Left renal cortex interstitium (tissue), 4 donors: ENCODE results near the gene PGA5. TPM values are rescaled to one million over a fixed set of nuclear protein-coding genes. Genes with fewer than 3 reads are reported as not detected.
A peak's percentile ranks its signal among the peaks of the same experiment; 100 is the strongest.

Experiments used
- DNase-seq, 4 donors: peaks; one replicate each; pipeline ENCODE4 v3.0.0-alpha.2; 2013; ENCODE audit warnings: low read depth in 4 of 4, low spot score in 2 of 4, missing footprints in 1 of 4
- polyA plus RNA-seq, 4 donors: library from polyadenylated mRNA; unstranded; fragments of 120-200 nt; gene quantifications; one replicate each; pipeline ENCODE4 v1.2.1, GENCODE V29; 2013; ENCODE audit not compliant: insufficient read length in 4 of 4

The PGA5 gene
- polyA plus RNA-seq, 4 donors = 0.19 to 0.53 TPM; not detected in 2

- DNase-seq = no peak
Measured at GRCh38 chr11:61290905-61291690, 50.1 kb downstream of the PGA5 start.

GRCh38 chr11:61292356-61292755, 51.4 kb downstream of the PGA5 start:
- DNase-seq = no peak

GRCh38 chr11:61293867-61294716, 53.1 kb downstream of the PGA5 start:
- peak in 1 of 4 donors; percentile 19 for DNase-seq

DNA sequence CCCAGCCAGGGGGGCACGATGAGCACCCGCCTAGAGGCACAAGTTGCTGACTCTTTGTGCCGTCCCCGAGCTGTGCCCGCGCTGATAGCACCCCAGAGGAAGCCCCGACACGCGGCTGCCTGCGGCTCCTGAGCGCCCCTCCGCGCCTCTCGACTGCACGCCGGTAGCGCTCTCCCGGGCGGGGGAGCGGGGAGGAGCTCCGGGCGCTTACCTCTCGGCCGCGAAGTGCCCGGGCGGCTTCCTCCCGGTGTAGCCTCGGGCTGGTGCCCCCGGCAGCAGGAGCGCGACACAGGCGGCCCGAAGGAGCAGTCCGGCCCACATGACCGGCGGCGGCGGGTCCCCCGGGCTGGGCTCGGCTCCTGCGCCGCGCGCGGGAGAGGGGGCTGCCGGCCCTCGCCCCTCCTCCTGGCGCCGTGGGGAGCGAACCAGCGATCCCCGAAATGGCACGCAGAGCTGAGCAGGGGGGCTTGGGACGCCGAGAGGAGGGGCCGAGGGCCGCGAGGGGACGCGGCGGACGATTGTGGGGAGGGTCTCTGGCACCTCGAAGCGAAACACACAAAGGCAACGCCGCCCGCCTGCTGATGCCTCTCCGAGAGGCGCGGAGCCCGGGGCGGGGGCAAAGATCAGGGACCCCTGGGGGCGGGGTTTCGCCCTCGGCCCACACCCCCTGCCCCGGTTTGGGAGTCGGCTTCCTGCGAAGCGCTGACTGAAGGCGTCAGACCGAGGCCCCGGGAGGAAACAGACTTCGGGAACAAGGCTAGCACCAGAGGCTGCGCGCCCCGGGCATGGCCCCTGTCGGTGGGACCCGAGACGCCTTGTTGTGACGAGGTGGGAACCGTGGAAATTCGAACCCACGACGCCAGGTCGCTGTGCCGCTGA, 54.0 kb downstream of the PGA5 start, which contains the start of gene VWCE:
Gene VWCE, minus strand, starts transcription at position 600 of the 879 bp plus-strand sequence. Its CDS starts 279 bp downstream, at position 321.
- DNase-seq = peak in 2 of 4 donors; percentile 40 to 49

- no peak for DNase-seq
Measured at GRCh38 chr11:61295596-61295926, 54.6 kb downstream of the PGA5 start.

DNA sequence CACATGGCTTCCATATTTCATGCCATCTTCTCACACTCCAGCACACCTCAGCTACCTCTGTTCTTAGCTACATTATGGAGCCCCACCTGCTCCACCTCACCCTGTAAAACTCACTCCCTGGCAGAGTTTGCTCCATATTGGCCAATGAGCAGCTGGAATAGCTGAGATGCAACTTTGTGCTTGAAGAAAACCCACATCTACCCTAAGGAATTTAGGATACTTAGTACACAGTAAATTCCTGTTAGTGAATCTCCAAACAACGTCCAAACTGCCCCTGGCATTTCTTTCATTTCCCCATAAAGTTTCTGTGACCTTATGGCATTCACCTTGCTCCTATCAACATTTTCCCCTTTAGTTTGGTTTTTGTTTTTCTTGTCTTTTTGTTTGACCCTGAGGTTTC, 56.4 kb downstream of the PGA5 start:
- no peak for DNase-seq

DNA sequence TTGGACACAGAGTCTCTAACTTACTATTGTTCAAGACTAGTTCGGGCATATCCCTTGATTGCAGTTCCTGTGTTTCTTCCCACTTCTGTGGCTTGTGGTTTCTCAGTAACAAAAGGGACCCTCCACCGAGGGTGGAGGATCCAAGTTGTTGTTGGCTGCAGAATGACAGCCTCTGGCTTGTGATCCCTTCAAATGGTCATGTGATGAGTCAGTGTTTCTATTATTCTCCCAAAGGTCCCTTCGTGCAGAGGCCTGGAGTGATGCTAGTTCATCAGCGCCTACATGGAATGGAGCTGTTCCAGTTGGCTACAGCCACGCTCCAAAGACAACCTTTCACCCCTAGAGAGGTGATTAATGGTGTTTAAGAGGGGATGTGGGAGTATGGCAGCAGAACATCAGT, 56.8 kb downstream of the PGA5 start:
- DNase-seq = no peak

- no peak for DNase-seq
Measured at GRCh38 chr11:61298663-61299244, 57.8 kb downstream of the PGA5 start.

Other genes starting within 250 kb of the PGA5 start
- gene CD5, start 138.7 kb upstream of the PGA5 start, polyA plus RNA-seq = under 1 TPM; 0.05 to 0.20 (median 0.12) TPM
- gene VPS37C, start 79.7 kb upstream of the PGA5 start, polyA plus RNA-seq = 10 to 100 TPM; 15.6 to 22.2 (median 20.9) TPM
- gene PGA3, start 37.7 kb upstream of the PGA5 start, polyA plus RNA-seq = under 1 TPM in 2 of 4 donors, not detected in 2; 0.12 to 0.43 TPM
- 1 to 10 TPM in 1 of 4 donors, under 1 TPM in 3; 0.46 to 1.1 (median 0.72) TPM for gene PGA4, start 18.8 kb upstream of the PGA5 start, polyA plus RNA-seq
- gene VWCE, start 54.1 kb downstream of the PGA5 start, polyA plus RNA-seq = 1 to 10 TPM; 1.5 to 4.0 (median 2.9) TPM
- 100 to 1,000 TPM; 212 to 240 (median 219) TPM for gene DDB1, start 91.9 kb downstream of the PGA5 start, polyA plus RNA-seq
- gene TKFC, start 92.1 kb downstream of the PGA5 start, polyA plus RNA-seq = 10 to 100 TPM; 47.2 to 67.9 (median 58.9) TPM
- gene CYB561A3, start 120.7 kb downstream of the PGA5 start, polyA plus RNA-seq = 10 to 100 TPM; 23.9 to 33.4 (median 30.2) TPM
- 10 to 100 TPM; 38.0 to 57.9 (median 51.0) TPM for gene TMEM138, start 121.2 kb downstream of the PGA5 start, polyA plus RNA-seq
- gene TMEM216, start 151.4 kb downstream of the PGA5 start, polyA plus RNA-seq = 10 to 100 TPM; 29.3 to 35.5 (median 31.9) TPM
- 100 to 1,000 TPM in 2 of 4 donors, 10 to 100 TPM in 2; 82.4 to 135 (median 111) TPM for gene CPSF7, start 188.8 kb downstream of the PGA5 start, polyA plus RNA-seq
- 10 to 100 TPM; 39.8 to 49.7 (median 46.4) TPM for gene SDHAF2, start 188.9 kb downstream of the PGA5 start, polyA plus RNA-seq